ENCODE measurements around the gene KIF5A.

GRCh38 chr12:57524814-57525614 is 24.8 kb upstream of the KIF5A start:
- no peak for TF ChIP-seq CTCF (IDR thresholded peaks at IDR 0.05)
- no peak for TF ChIP-seq POLR2A (IDR thresholded peaks at IDR 0.05; ENCODE audit: low read depth)
- no peak for TF ChIP-seq POLR2AphosphoS5 (IDR thresholded peaks at IDR 0.05)
- TF ChIP-seq EP300 (IDR thresholded peaks at IDR 0.05) = no peak

Data from esophagus muscularis mucosa (tissue), 4 donors.